Hepatocyte (in vitro differentiated cells): ENCODE results near the gene TCF7L2. TPM values are rescaled to one million over a fixed set of nuclear protein-coding genes. Genes with fewer than 3 reads are reported as not detected.

Source experiments
- DNase-seq: peaks from one replicate; pipeline ENCODE4 v3.0.0-alpha.2; 2016; ENCODE audit warnings: low spot score
- H2AFZ ChIP-seq: fragments of 200-600 bp; sonication (generic); 2 replicates; pipeline ENCODE4 v1.6.0; 2016; ENCODE audit warnings: antibody characterized with exemption, mild to moderate bottlenecking
- H3K27ac ChIP-seq: fragments of 200-600 bp; sonication (generic); 2 replicates; pipeline ENCODE4 v1.5.1; 2016; ENCODE audit warnings: mild to moderate bottlenecking
- H3K27me3 ChIP-seq: fragments of 200-600 bp; sonication (generic); 2 replicates; pipeline ENCODE4 v1.6.1; 2016
- H3K36me3 ChIP-seq: fragments of 200-600 bp; sonication (generic); replicated peaks from 2 replicates; pipeline ENCODE4 v1.5.1; 2016; ENCODE audit warnings: low read depth; ENCODE audit not compliant: insufficient read depth
- H3K4me1 ChIP-seq: fragments of 200-600 bp; sonication (generic); 2 replicates; pipeline ENCODE4 v1.5.1; 2016; ENCODE audit warnings: mild to moderate bottlenecking, moderate library complexity; ENCODE audit not compliant: insufficient read depth
- H3K4me2 ChIP-seq: fragments of 200-600 bp; sonication (generic); 2 replicates; pipeline ENCODE4 v1.6.0; 2016
- H3K4me3 ChIP-seq: fragments of 200-600 bp; sonication (generic); 2 replicates; pipeline ENCODE4 v1.5.1; 2016; ENCODE audit warnings: mild to moderate bottlenecking
- H3K79me2 ChIP-seq: fragments of 200-600 bp; sonication (generic); 2 replicates; pipeline ENCODE4 v1.6.0; 2017; ENCODE audit warnings: mild to moderate bottlenecking
- H3K9me2 ChIP-seq: fragments of 200-600 bp; sonication (generic); replicated peaks from 2 replicates; pipeline ENCODE4 v1.6.0; 2017; ENCODE audit warnings: mild to moderate bottlenecking; ENCODE audit not compliant: insufficient read depth
- H3K9me3 ChIP-seq: fragments of 200-600 bp; sonication (generic); 2 replicates; pipeline ENCODE4 v1.5.1; 2016; ENCODE audit warnings: low read depth, mild to moderate bottlenecking
- H4K20me1 ChIP-seq: fragments of 200-600 bp; sonication (generic); 2 replicates; pipeline ENCODE4 v1.6.0; 2016; ENCODE audit warnings: mild to moderate bottlenecking; ENCODE audit not compliant: insufficient read depth, poor library complexity, severe bottlenecking
- EZH2 ChIP-seq: fragments of 200-600 bp; sonication (generic); IDR thresholded peaks from 2 replicates; pipeline ENCODE4 v1.6.1; 2016; ENCODE audit warnings: antibody characterized with exemption, mild to moderate bottlenecking, borderline replicate concordance
- EZH2phosphoT487 ChIP-seq: fragments of 200-600 bp; sonication (generic); IDR thresholded peaks from one replicate; pipeline ENCODE4 v1.6.1; 2018; ENCODE audit warnings: antibody characterized with exemption, mild to moderate bottlenecking, low read depth, moderate library complexity; ENCODE audit not compliant: unreplicated experiment, severe bottlenecking
- WGBS: methylation state at CpG from one replicate; pipeline ENCODE4 v1.1.6; 2016; ENCODE audit warnings: low lambda C conversion rate; ENCODE audit errors: missing lambda C conversion rate; 5-methylcytosine and 5-hydroxymethylcytosine counted together
- polyA plus RNA-seq: library from polyadenylated mRNA; unstranded; fragments of >200 nt; fragmentation: Nextera tagmentation; extraction: Ambion mirVana; gene quantifications from 2 replicates; pipeline ENCODE4 v1.2.1, GENCODE V29; 2016
- total RNA-seq: library from RNA; depleted of rRNA; stranded (reverse); fragments of >200 nt; gene quantifications from 2 replicates; pipeline ENCODE4 v1.2.3, GENCODE V29; 2014
- TF ChIP-seq, protein P1 (sequence below): fragments of 200-600 bp; sonication (generic); IDR thresholded peaks from 2 replicates; pipeline ENCODE4 v1.5.1; 2016; ENCODE audit warnings: antibody characterized with exemption, mild to moderate bottlenecking; ENCODE audit not compliant: poor library complexity

Gene TCF7L2
- total and polyA plus RNA-seq, 2 experiments from 2014 or later = 14.8 to 28.8 TPM

- DNase-seq = no peak
- Histone ChIP-seq H2AFZ (no peak overlapping the region), H3K4me2 (peak overlapping the region; percentile 49), H3K79me2 (peaks cover 100% of the 10 kb centered on the region), H3K4me3 (no peak overlapping the region), H3K36me3 (no peaks in the 10 kb centered on the region), H3K4me1 (peaks cover 22% of the 10 kb centered on the region), H4K20me1 (peaks cover 95% of the 10 kb centered on the region), H3K9me2 (no peaks in the 10 kb centered on the region), H3K27ac (no peak overlapping the region), H3K27me3 (no peaks in the 10 kb centered on the region), H3K9me3 (no peaks in the 10 kb centered on the region)
- TF ChIP-seq EZH2 = no peak
- no peak for TF ChIP-seq EZH2phosphoT487
- TF ChIP-seq, protein P1, sequence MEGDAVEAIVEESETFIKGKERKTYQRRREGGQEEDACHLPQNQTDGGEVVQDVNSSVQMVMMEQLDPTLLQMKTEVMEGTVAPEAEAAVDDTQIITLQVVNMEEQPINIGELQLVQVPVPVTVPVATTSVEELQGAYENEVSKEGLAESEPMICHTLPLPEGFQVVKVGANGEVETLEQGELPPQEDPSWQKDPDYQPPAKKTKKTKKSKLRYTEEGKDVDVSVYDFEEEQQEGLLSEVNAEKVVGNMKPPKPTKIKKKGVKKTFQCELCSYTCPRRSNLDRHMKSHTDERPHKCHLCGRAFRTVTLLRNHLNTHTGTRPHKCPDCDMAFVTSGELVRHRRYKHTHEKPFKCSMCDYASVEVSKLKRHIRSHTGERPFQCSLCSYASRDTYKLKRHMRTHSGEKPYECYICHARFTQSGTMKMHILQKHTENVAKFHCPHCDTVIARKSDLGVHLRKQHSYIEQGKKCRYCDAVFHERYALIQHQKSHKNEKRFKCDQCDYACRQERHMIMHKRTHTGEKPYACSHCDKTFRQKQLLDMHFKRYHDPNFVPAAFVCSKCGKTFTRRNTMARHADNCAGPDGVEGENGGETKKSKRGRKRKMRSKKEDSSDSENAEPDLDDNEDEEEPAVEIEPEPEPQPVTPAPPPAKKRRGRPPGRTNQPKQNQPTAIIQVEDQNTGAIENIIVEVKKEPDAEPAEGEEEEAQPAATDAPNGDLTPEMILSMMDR = no peak
- 36% methylated on average over 4 of the region's 4 CpGs for WGBS
Observed at GRCh38 chr10:113007343-113007771, 57.3 kb downstream of the TCF7L2 start.

DNA sequence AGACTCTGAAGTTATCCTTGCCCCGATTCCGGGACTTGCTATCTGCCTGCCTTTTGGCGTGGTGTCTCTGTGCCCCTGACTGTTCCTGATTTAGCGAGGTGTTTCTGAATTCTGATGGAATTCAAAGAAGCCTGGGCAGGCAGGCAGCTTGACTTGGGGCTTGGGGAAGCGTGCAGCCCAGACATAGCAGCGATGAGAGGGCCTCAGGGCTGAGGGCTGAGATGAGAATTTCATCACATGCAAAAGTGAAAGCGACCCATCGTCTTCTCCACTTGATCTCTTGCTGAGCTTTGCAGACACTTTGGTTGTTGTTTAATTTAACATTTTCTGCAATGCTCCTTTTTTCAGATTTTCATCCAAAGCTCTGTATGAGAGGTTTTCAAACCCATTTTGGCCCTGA lies 57.8 kb downstream of the TCF7L2 start:
- Histone ChIP-seq H3K9me3 (no peaks in the 10 kb centered on the region), H3K36me3 (no peaks in the 10 kb centered on the region), H3K27me3 (no peaks in the 10 kb centered on the region), H2AFZ (no peak overlapping the region), H3K27ac (no peak overlapping the region), H3K9me2 (no peaks in the 10 kb centered on the region), H3K4me3 (no peak overlapping the region), H3K79me2 (peaks cover 100% of the 10 kb centered on the region), H3K4me2 (peak overlapping the region; percentile 49), H4K20me1 (peaks cover 95% of the 10 kb centered on the region), H3K4me1 (peaks cover 22% of the 10 kb centered on the region)
- WGBS = 60% methylated on average over 8 of the region's 8 CpGs
- TF ChIP-seq EZH2phosphoT487 = no peak
- no peak for TF ChIP-seq EZH2
- TF ChIP-seq, protein P1 = no peak
- DNase-seq = no peak

- peaks cover 100% of the 10 kb centered on the region for H3K79me2 ChIP-seq
- H3K27me3 ChIP-seq = no peaks in the 10 kb centered on the region
- no peak for TF ChIP-seq EZH2phosphoT487
- TF ChIP-seq EZH2 = no peak
- TF ChIP-seq, protein P1 = no peak
- H2AFZ ChIP-seq = no peak overlapping the region
- 93% methylated on average over 12 of the region's 12 CpGs for WGBS
- no peaks in the 10 kb centered on the region for H3K36me3 ChIP-seq
- H3K27ac ChIP-seq = no peak overlapping the region
- H3K9me2 ChIP-seq = no peaks in the 10 kb centered on the region
- H3K4me2 ChIP-seq = no peak overlapping the region
- peaks cover 96% of the 10 kb centered on the region for H4K20me1 ChIP-seq
- DNase-seq = no peak
- H3K4me1 ChIP-seq = peaks cover 8% of the 10 kb centered on the region
- no peaks in the 10 kb centered on the region for H3K9me3 ChIP-seq
- no peak overlapping the region for H3K4me3 ChIP-seq
Observed at GRCh38 chr10:113011592-113012374, 61.7 kb downstream of the TCF7L2 start.
